ENCODE data around the gene NCMAP.
"Not testable (repeated sequence)": the region's sequence is repeated elsewhere in the genome, so short reads cannot be mapped to it uniquely, and the experiment has no call there.

The NCMAP gene

GRCh38 chr1:24541711-24542346 lies 14.1 kb upstream of the NCMAP start:
- no peak for DNase-seq (ENCODE audit: extremely low read depth in 1 of 2, low read depth in 1 of 2)

GRCh38 chr1:24544239-24544638 lies 11.6 kb upstream of the NCMAP start:
- DNase-seq (ENCODE audit: extremely low read depth in 1 of 2, low read depth in 1 of 2), result no peak

GRCh38 chr1:24545662-24546061 lies 10.2 kb upstream of the NCMAP start:
- no peak for DNase-seq (ENCODE audit: extremely low read depth in 1 of 2, low read depth in 1 of 2)

- DNase-seq (ENCODE audit: extremely low read depth in 1 of 2, low read depth in 1 of 2), result no peak
Measured at GRCh38 chr1:24547195-24547594, 8.7 kb upstream of the NCMAP start.

GRCh38 chr1:24548070-24548469 lies 7.8 kb upstream of the NCMAP start:
- DNase-seq (ENCODE audit: extremely low read depth in 1 of 2, low read depth in 1 of 2), result no peak

GRCh38 chr1:24549210-24549609 lies 6.7 kb upstream of the NCMAP start:
- DNase-seq (ENCODE audit: extremely low read depth in 1 of 2, low read depth in 1 of 2), result not testable (repeated sequence)

- no peak for DNase-seq (ENCODE audit: extremely low read depth in 1 of 2, low read depth in 1 of 2)
Measured at GRCh38 chr1:24551290-24551959, 4.5 kb upstream of the NCMAP start.

- DNase-seq (ENCODE audit: extremely low read depth in 1 of 2, low read depth in 1 of 2), result no peak
Measured at GRCh38 chr1:24551960-24552571, 3.8 kb upstream of the NCMAP start.

- DNase-seq (ENCODE audit: extremely low read depth in 1 of 2, low read depth in 1 of 2), result no peak
Measured at GRCh38 chr1:24553931-24554330, 2.0 kb upstream of the NCMAP start.

- DNase-seq (ENCODE audit: extremely low read depth in 1 of 2, low read depth in 1 of 2), result no peak
Measured at GRCh38 chr1:24554714-24555113, 1.2 kb upstream of the NCMAP start.

GRCh38 chr1:24556414-24556795 lies 518 bp downstream of the NCMAP start:
- no peak for DNase-seq (ENCODE audit: extremely low read depth in 1 of 2, low read depth in 1 of 2)

GRCh38 chr1:24557220-24557619 lies 1.3 kb downstream of the NCMAP start:
- no peak for DNase-seq (ENCODE audit: extremely low read depth in 1 of 2, low read depth in 1 of 2)

- DNase-seq (ENCODE audit: extremely low read depth in 1 of 2, low read depth in 1 of 2), result no peak
Measured at GRCh38 chr1:24557711-24558131, 1.8 kb downstream of the NCMAP start.

GRCh38 chr1:24558455-24558854 lies 2.6 kb downstream of the NCMAP start:
- no peak for DNase-seq (ENCODE audit: extremely low read depth in 1 of 2, low read depth in 1 of 2)

GRCh38 chr1:24558902-24559791 lies 3.3 kb downstream of the NCMAP start:
- no peak for DNase-seq (ENCODE audit: extremely low read depth in 1 of 2, low read depth in 1 of 2)

GRCh38 chr1:24560361-24560760 lies 4.5 kb downstream of the NCMAP start:
- no peak for DNase-seq (ENCODE audit: extremely low read depth in 1 of 2, low read depth in 1 of 2)

- no peak for DNase-seq (ENCODE audit: extremely low read depth in 1 of 2, low read depth in 1 of 2)
Measured at GRCh38 chr1:24562625-24563024, 6.7 kb downstream of the NCMAP start.

GRCh38 chr1:24564695-24565094 lies 8.8 kb downstream of the NCMAP start:
- no peak for DNase-seq (ENCODE audit: extremely low read depth in 1 of 2, low read depth in 1 of 2)

GRCh38 chr1:24566236-24566867 lies 10.5 kb downstream of the NCMAP start:
- no peak for DNase-seq (ENCODE audit: extremely low read depth in 1 of 2, low read depth in 1 of 2)

- no peak for DNase-seq (ENCODE audit: extremely low read depth in 1 of 2, low read depth in 1 of 2)
Measured at GRCh38 chr1:24567792-24568388, 12.0 kb downstream of the NCMAP start.

Data from stimulated activated CD8-positive, alpha-beta memory T cell treated with anti-CD3 and anti-CD28 coated beads, Interleukin-7, amount 100 ng/mL, for 48 hours (primary cell).